Colonic mucosa (tissue), 4 donors: Measurements from ENCODE around the gene IL17RE. TPM values are rescaled to one million over a fixed set of nuclear protein-coding genes. Genes with fewer than 3 reads are reported as not detected.

Source experiments
- DNase-seq: peaks from one replicate; pipeline ENCODE4 v3.0.0-alpha.2; 2020
- H3K27ac ChIP-seq: fragments of 200-600 bp; one replicate; pipeline ENCODE4 v1.8.0; 2021
- H3K27me3 ChIP-seq: fragments of 200-600 bp; one replicate; pipeline ENCODE4 v1.8.0; 2021
- H3K36me3 ChIP-seq: fragments of 200-600 bp; one replicate; pipeline ENCODE4 v1.8.0; 2021
- H3K4me1 ChIP-seq: fragments of 200-600 bp; one replicate; pipeline ENCODE4 v1.8.0; 2021; ENCODE audit warnings: mild to moderate bottlenecking
- H3K4me3 ChIP-seq: fragments of 200-600 bp; one replicate; pipeline ENCODE4 v1.8.0; 2021
- H3K9ac ChIP-seq, 2 donors: one replicate each; pipeline ENCODE4 v1.7.0; 2013; ENCODE audit warnings: control low read depth in 2 of 2, low read depth in 2 of 2, low read length in 2 of 2
- H3K9me3 ChIP-seq: fragments of 200-600 bp; one replicate; pipeline ENCODE4 v1.8.0; 2021
- intact Hi-C: fragments of 100-400 bp; cut with DNase I; formaldehyde crosslinking; loops from one replicate; pipeline ENCODE4 v1.14.1; 2022
- total RNA-seq, 2 donors: library from RNA; stranded (reverse); fragmentation: NEBNext Ultra II Directional in 1 of 2; extraction: Animal tissue kit (Norgen Biotek cat#: 25700) in 1 of 2; gene quantifications; one replicate each; pipeline ENCODE4 v1.2.1, GENCODE V29; 2021
- TF ChIP-seq, protein P1 (sequence below): fragments of 200-600 bp; IDR thresholded peaks from one replicate; pipeline ENCODE4 v1.8.0; 2022; ENCODE audit warnings: antibody characterized with exemption, mild to moderate bottlenecking
- donor health status: healthy.
- donor health status: DM: no; HTN: no; CAD: no.
- donor health status: DM: no; HTN: no; CAD: no.

Gene IL17RE
- total RNA-seq, 2 donors from 2014 or later, result 66.4 to 71.4 TPM

DNA sequence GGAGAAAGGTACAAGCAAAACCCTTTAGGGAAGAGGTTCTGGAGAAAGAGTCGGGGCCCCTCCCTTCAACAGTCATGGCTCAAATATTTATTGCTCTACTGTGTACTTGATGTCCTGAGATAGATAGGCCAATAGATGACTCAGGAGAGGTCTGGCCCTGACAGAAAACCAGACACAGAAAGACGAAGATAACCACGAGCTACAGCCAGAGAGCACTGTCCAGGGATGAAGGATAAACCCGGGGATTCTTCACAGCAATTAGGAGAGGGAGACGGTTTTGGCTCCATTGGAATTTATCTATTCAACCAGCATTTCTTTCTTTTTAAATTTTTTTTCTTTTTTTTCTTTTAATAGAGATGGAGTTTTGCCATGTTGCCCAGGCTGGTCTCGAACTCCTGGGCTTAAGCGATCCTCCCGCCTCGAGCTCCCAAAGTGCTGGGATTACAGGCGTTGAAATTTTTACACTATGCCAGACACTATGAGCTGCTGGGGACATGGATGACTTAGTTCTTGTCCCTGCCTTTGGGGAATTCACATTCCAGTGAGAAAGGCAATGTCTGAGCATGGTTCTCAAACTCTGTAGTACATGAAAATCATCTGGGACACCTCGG is 18.0 kb upstream of the IL17RE start:
- Histone ChIP-seq H3K27me3 (no peaks in the 10 kb centered on the region), H3K4me3 (no peak overlapping the region), H3K9ac (no peak overlapping the region), H3K9me3 (no peaks in the 10 kb centered on the region), H3K27ac (no peak overlapping the region), H3K36me3 (no peaks in the 10 kb centered on the region), H3K4me1 (no peaks in the 10 kb centered on the region)
- DNase-seq, result no peak
- TF ChIP-seq, protein P1, sequence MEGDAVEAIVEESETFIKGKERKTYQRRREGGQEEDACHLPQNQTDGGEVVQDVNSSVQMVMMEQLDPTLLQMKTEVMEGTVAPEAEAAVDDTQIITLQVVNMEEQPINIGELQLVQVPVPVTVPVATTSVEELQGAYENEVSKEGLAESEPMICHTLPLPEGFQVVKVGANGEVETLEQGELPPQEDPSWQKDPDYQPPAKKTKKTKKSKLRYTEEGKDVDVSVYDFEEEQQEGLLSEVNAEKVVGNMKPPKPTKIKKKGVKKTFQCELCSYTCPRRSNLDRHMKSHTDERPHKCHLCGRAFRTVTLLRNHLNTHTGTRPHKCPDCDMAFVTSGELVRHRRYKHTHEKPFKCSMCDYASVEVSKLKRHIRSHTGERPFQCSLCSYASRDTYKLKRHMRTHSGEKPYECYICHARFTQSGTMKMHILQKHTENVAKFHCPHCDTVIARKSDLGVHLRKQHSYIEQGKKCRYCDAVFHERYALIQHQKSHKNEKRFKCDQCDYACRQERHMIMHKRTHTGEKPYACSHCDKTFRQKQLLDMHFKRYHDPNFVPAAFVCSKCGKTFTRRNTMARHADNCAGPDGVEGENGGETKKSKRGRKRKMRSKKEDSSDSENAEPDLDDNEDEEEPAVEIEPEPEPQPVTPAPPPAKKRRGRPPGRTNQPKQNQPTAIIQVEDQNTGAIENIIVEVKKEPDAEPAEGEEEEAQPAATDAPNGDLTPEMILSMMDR, result no peak
- intact Hi-C loops, result no loop called here

DNA sequence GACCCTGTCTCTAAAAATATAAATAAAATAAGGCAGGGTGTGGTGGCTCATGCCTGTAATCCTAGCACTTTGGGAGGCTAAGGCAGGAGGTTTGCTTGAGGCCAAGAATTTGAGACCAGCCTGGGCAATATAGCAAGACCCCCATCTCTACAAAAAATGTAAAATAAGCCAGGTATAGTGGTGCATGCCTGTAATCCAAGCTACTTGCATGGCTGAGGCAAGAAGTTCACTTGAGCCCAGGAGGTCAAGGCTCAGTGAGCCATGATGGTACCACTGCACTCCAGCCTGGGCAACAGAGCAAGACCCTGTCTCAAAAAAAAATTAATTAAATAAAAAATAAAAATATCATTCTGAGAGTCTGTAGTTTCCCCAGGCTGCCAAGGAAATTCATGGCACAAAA is 16.3 kb upstream of the IL17RE start:
- TF ChIP-seq, protein P1, result no peak
- DNase-seq, result no peak
- Histone ChIP-seq H3K4me1 (no peaks in the 10 kb centered on the region), H3K27me3 (no peaks in the 10 kb centered on the region), H3K27ac (no peak overlapping the region), H3K4me3 (no peak overlapping the region), H3K9ac (no peak overlapping the region), H3K9me3 (no peaks in the 10 kb centered on the region), H3K36me3 (no peaks in the 10 kb centered on the region)
- intact Hi-C loops, result no loop called here

DNA sequence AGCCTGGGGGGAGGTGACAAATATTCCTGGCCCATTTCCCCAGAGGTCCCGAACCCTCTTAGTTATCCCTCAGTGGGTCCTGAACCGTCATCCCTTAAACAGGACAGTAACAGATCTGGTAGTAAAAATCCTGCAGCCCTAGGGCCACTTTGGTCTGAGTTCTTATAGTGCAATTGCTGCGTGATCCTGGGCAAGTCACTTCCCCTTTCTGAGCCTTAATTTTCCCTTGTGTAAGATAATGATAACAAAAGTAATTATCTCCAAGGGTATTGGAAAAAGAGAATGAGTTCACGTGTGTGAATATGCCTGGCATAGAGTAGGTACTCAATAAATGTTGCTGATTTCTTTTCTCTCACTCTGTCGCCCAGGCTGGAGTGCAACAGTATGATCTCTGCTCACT is 15.2 kb upstream of the IL17RE start:
- Histone ChIP-seq H3K9ac (no peak overlapping the region), H3K9me3 (no peaks in the 10 kb centered on the region), H3K27me3 (no peaks in the 10 kb centered on the region), H3K36me3 (no peaks in the 10 kb centered on the region), H3K27ac (no peak overlapping the region), H3K4me1 (peaks cover 4% of the 10 kb centered on the region), H3K4me3 (no peak overlapping the region)
- intact Hi-C loops, result no loop called here
- no peak for DNase-seq
- TF ChIP-seq, protein P1, result no peak

DNA sequence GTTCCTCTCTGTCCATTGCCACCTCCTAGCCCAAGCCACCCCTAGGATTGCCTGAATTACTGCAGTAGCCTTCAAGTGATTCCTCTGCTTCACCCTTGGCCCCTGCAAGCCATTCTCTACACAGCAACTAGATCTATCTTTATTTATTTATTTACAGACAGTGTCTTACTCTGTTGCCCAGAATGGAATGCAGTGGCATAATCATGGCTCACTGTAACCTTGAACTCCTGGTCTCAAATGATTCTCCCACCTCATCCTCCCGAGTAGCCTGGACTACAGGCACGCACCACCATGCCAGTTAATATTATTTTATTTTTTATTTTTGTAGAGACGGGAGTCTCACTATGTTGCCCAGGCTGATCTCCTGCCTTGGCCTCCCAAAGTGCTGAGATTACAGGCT is 14.1 kb upstream of the IL17RE start:
- H3K27me3 ChIP-seq, result no peaks in the 10 kb centered on the region
- DNase-seq, result no peak
- no peak overlapping the region for H3K9ac ChIP-seq
- no peaks in the 10 kb centered on the region for H3K9me3 ChIP-seq
- H3K36me3 ChIP-seq, result no peaks in the 10 kb centered on the region
- H3K4me3 ChIP-seq, result no peak overlapping the region
- no peak overlapping the region for H3K27ac ChIP-seq
- peaks cover 4% of the 10 kb centered on the region for H3K4me1 ChIP-seq
- intact Hi-C loops, result no loop called here
- TF ChIP-seq, protein P1, result no peak

DNA sequence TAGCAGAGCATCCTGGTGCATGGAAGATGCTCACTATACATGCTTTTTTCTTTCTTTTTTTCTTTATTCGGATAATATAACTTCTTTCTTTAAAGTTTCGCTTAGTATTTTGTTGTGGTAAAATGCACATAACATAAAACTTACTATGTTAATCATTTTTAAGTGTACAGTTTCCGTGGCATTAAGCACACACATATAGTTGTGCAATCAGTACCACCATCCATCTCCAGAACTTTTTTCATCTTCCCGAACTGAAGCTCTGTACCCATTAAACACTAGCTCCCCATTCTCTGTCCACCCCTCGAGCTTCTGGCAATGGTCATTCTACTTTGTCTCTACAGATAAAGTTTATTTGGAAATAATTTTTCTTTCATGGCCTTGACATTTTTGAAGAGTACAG is 13.2 kb upstream of the IL17RE start:
- Histone ChIP-seq H3K4me1 (peaks cover 4% of the 10 kb centered on the region), H3K27ac (no peak overlapping the region), H3K4me3 (no peak overlapping the region), H3K9ac (no peak overlapping the region), H3K36me3 (no peaks in the 10 kb centered on the region), H3K9me3 (no peaks in the 10 kb centered on the region), H3K27me3 (no peaks in the 10 kb centered on the region)
- TF ChIP-seq, protein P1, result no peak
- DNase-seq, result no peak
- intact Hi-C loops, result no loop called here
